Measurements from ENCODE around the gene PNLIPRP3.

PNLIPRP3 gene

DNA sequence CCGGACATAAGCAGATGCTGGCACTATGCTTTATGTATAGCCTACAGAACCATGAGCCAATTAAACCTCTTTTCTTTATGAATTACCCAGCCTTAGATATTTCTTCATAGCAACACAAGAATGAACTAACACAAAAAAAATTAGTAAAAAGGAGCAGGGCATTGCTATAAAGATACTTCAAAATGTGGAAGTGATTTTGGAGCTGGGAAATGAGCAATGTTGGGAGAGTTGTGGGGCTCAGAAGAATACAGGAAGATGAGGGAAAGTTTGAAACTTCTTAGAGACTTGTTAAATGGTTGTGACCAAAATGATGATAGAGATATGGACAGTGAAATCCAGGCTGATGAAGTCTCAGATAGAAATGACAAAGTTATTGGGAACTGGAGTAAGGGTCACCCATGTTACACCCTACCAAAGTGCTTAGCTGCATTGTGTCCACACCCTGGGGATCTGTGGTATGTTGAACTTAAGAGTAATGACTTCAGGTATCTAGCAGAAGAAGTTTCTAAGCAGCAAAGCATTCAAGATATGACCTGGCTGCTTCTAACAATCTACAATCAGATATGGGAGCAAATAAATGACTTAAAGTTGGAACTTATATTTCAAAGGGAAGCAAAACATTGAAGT lies 24.2 kb downstream of the PNLIPRP3 start:
- no peak for DNase-seq

GRCh38 chr10:116452338-116452720 lies 24.7 kb downstream of the PNLIPRP3 start:
- no peak for DNase-seq

GRCh38 chr10:116457488-116457887 lies 29.8 kb downstream of the PNLIPRP3 start:
- DNase-seq = no peak

DNA sequence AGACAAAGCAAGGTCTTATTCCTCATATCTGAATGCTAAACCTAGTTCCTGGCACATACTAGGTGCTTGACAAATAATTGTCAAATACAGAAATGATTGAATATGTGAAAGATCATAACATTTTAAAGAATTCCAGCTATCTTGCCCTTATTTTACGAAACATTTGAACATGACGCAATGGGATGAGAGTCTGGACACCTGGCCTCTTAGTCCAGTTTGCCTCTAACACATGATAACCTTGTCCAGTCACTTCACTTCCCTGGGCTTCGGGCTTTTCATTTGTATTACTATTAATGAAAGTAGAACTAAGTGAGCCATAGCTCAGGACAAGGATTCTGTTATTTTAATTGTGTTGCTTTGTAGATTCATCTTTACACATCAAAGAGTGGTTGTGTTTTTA lies 32.6 kb downstream of the PNLIPRP3 start:
- no peak for DNase-seq

GRCh38 chr10:116461680-116462079 lies 34.0 kb downstream of the PNLIPRP3 start:
- DNase-seq = no peak

GRCh38 chr10:116464257-116464656 lies 36.6 kb downstream of the PNLIPRP3 start:
- DNase-seq = no peak

GRCh38 chr10:116465546-116465945 lies 37.9 kb downstream of the PNLIPRP3 start:
- peak; percentile 24 for DNase-seq

DNA sequence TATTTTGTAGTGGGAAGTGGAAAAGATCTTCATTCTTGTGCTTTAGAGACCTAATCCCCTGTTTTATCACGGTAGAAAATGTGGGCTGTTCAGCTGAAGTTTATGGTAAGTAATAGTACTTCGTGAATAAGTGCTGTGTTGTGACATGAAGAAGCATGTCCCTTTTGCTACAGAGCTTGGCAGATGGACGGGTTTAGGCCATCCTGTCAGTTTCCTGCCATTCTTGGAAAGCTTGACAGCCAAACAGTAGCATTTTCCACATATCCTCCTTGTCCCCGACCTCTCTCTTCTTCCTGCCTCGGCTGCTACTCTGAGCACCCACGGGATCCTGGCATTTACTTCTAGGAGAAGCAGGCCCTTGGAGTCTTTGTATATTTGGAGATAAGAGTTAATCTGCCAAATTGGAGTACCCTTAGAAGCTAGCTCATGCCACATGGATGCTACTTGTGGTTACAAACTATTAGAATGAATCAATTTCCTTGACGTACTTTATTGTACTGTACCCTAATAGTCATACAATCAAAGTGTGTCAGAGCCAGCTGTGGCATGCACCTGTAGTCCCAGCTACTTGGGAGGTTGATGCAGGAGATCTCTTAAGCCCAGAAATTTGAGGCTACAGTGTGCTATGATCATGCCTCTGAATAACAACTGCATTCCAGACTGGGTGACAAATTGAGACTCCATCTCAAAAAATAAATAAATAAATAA lies 39.2 kb downstream of the PNLIPRP3 start:
- DNase-seq = no peak

DNA sequence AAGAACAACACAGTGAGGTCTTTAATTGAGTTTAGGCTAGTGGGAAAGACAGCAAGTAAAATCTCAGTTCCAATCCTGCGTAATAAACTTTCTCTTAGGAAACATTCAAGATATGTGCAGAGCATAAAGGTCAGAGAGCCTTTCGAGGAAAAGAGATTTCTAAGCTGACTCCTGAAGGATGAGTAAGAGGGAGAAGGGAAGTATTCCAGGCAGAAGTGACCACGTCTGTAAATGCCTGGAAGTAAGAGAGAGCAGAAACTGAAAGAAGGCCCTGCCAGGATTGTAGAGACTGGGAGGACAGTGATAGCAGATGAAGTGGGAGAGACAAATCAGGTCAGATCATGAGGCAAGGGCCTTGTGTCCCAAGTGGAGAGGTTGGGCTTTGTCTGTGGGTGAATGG lies 41.8 kb downstream of the PNLIPRP3 start:
- no peak for DNase-seq

- peak; percentile 3 for DNase-seq
Observed at GRCh38 chr10:116470071-116470470, 42.4 kb downstream of the PNLIPRP3 start.

DNA sequence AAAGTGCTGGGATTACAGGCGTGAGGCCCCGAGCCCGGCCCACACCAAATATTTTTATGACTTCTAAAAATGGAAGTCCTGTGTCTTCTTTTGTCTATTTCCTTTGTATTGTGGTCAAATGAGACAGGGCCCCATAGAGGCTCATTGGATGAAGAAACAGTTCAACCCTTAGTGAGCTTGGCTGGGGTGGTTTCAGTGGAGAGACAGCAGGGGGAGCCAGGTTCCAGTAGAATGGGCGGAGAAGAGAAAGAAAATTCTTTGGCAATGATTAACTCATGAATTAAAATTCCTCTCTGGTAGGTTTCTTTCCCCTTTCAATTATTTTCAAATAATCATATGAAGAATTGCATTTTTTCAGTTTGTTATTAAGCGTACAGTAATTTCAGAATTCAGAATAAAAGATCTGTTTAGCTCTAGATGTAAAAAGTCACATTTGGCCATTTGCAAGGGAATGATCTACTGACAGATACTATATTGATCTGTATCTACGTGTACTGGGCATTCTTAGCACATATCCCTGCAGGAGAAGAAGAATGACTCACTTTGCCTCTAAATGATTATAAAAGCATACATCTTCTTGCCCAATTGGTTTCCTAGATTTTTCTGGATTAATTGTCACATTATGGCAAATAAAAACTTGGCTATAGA lies 43.2 kb downstream of the PNLIPRP3 start:
- peak; percentile 7 for DNase-seq

GRCh38 chr10:116472891-116473290 lies 45.2 kb downstream of the PNLIPRP3 start:
- DNase-seq = peak; percentile 21

DNA sequence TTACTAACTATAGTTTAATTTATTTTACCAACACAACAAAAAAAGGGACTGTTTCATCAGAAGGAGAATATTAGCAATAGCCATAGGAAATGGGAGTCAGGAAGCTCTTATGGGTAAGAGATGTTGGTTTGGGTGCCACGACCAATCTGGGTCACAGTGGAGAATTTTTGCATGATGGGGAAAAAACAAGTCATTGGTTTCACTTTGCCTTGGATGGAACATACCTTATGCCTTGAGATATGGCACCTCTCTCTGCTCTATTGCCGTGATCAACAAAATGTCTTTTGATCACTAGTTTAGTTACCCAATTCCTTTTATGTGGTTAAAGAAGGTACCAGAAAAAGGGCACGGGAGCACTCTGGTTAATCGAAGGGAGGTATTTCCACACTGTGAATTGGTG lies 48.2 kb downstream of the PNLIPRP3 start:
- DNase-seq = no peak

DNA sequence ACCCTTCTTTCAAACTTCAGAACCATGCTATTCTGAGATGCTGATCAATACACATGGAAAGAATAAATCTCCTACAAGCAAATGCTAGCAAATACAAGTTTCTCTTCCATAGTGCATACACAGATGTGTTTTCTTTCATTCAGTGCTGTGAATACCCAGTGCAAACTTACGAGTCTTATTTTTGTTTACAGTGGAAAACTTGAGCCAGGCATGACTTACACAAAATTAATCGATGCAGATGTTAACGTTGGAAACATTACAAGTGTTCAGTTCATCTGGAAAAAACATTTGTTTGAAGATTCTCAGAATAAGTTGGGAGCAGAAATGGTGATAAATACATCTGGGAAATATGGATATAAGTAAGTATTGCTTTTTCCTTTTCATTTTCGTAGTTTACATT lies 48.8 kb downstream of the PNLIPRP3 start:
- DNase-seq = no peak

DNA sequence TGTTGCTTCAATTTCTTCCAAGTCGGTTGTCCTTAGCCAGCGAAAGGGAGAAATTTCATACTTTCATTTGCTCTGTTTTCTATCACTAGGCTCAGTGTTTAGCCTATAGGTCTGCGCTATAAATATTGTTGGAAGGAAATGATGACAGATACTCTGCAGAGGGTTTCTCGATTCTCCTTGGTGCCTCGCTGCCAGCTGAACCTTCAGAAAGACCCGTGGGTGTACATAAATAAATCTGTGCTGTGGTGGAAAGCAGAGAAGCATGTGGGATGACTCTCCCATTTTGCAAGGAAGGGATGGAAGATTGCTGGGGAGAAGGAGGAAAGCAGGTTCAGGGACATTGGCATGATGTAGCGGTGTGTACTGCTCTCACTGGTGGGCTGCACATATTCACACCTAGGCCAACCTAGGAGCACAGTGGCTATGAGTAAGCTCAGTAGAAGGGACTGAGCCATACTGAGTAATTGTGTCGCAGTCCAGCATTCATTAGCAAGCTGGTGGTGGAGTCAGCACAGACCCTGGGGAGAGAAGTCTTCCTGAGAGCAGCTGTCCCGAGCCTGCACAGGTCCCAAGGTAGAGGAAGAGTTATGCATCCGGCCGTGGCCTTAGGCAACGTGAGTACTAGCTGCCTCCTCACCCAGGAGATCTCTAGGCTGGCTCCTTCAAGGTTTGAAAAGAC lies 50.5 kb downstream of the PNLIPRP3 start:
- no peak for DNase-seq

- DNase-seq = no peak
Observed at GRCh38 chr10:116486770-116487448, 59.3 kb downstream of the PNLIPRP3 start.

GRCh38 chr10:116487522-116488430 lies 60.1 kb downstream of the PNLIPRP3 start:
- DNase-seq = no peak

- no peak for DNase-seq
Observed at GRCh38 chr10:116489460-116489859, 61.8 kb downstream of the PNLIPRP3 start.

DNA sequence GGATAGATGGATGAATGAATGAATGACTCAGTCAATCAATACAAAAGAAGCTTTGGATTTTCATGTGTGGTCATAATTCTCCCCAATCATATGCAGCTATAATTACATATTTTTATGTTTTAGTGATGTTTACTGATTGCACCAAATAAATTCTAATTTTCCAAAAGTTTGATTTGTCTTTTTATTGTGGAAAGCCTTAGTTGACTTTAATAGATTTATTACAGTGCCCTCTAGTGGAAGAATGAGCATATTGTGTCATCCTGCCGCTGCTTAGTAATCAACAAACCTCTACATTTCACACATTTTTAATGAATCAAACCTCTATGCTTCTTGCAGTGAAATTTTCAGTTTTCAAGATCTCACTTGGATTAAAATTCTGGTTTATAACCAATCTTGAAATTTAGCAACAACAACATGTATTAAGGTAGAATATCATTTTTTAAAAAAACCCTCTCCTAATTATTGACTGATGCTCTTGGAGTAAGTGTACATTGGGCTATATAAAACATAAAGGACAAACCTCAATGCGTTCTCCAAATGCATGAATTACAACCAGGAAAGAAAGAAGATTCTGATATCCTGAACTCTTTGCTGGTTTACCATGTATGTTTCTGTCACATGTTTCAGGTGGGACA lies 62.5 kb downstream of the PNLIPRP3 start:
- peak; percentile 33 for DNase-seq

DNA sequence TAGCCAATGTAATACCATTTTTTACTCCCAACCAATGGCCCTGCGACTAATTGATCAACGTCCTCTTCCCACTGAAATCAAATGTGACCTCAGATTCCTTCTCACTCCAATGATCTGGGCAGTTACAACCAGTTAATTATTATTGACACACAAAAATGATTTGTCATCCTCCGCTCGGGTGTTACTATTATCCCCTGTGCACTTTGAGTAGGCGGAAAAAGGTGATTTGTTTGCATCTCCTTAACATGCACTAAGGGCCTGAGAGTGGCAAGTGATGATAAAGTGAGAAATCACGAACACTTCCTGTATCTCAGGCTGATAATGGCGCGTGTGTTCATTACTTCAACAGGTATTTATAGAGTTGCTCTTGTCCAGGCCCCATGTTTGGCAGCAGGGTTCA lies 77.1 kb downstream of the PNLIPRP3 start:
- DNase-seq = no peak

- DNase-seq = no peak
Observed at GRCh38 chr10:116510565-116510964, 82.9 kb downstream of the PNLIPRP3 start.

DNA sequence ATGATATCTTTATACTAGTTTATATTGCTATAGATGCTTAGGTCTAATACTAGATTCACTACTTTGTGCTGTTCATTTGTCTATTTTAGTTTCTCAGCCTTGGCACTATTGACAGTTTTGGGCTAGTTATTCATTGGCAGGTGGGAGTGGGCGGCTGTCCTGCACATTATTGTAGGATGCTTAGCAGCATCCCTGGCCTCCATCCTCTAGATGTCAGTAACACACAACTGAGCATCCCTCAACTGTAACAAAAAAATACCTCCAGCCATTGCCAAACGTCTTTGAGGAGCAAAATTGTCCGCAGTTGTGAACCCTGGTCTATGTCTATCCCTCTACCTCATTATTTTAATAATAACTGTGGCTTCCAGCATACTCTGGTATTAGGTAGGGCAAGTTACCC lies 83.7 kb downstream of the PNLIPRP3 start:
- DNase-seq = no peak
